BLaER1 treated with 17β-estradiol and CSF1 and Interleukin-3, amounts not matched to agents 10 nM and 100 nM (cell line): ENCODE data around the gene EXOC6B.
A peak's percentile ranks its signal among the peaks of the same experiment; 100 is the strongest.

Source experiments
- H3K27ac ChIP-seq, 11 experiments: shearing (Covaris generic); formaldehyde crosslinking; 2 replicates each; pipeline ENCODE4 v1.8.1; 2022
- H3K27me3 ChIP-seq, 11 experiments: shearing (Covaris generic); formaldehyde crosslinking; 2 replicates each; pipeline ENCODE4 v1.8.1; 2022
- H3K36me3 ChIP-seq, 11 experiments: shearing (Covaris generic); formaldehyde crosslinking; 2 replicates each; pipeline ENCODE4 v1.8.1; 2022
- H3K4me1 ChIP-seq, 10 experiments: shearing (Covaris generic); formaldehyde crosslinking; 2 replicates each; pipeline ENCODE4 v1.8.1; 2022
- H3K4me2 ChIP-seq, 11 experiments: shearing (Covaris generic); formaldehyde crosslinking; 2 replicates each; pipeline ENCODE4 v1.8.1; 2022
- H3K4me3 ChIP-seq, 10 experiments: shearing (Covaris generic); formaldehyde crosslinking; 2 replicates each; pipeline ENCODE4 v1.8.1; 2022
- H3K9ac ChIP-seq, 11 experiments: shearing (Covaris generic); formaldehyde crosslinking; 2 replicates each; pipeline ENCODE4 v1.8.1; 2022
- H3K9me3 ChIP-seq, 11 experiments: shearing (Covaris generic); formaldehyde crosslinking; replicated peaks in 1 of 11; 2 replicates each; pipeline ENCODE4 v1.8.1; 2022
- H4K20me1 ChIP-seq, 11 experiments: shearing (Covaris generic); formaldehyde crosslinking; 2 replicates each; pipeline ENCODE4 v1.8.1; 2022
- Cebpa-rat ChIP-seq, 11 experiments: shearing (Covaris generic); IDR thresholded peaks; 2 replicates each; pipeline ENCODE4 v1.8.1; 2022

The EXOC6B gene

GRCh38 chr2:72824224-72824842, 1.5 kb downstream of the EXOC6B start:
- no peak overlapping the region for H3K9ac ChIP-seq
- no peak for TF ChIP-seq Cebpa-rat (IDR thresholded peaks at IDR 0.05)
- no peaks in the 10 kb centered on the region for H4K20me1 ChIP-seq
- no peak overlapping the region for H3K27ac ChIP-seq
- peak overlapping the region in 1 of 10 experiments; percentile 79; a peak in 2 of 20 replicates for H3K4me3 ChIP-seq
- no peaks in the 10 kb centered on the region for H3K27me3 ChIP-seq
- H3K4me1 ChIP-seq, result peaks cover 0 to 12% (median 9%) of the 10 kb centered on the region in 10 experiments; a peak in 12 of 20 replicates
- no peaks in the 10 kb centered on the region for H3K36me3 ChIP-seq
- H3K4me2 ChIP-seq, result peak overlapping the region in 10 of 11 experiments; percentile 59 to 82 (median 70); a peak in 16 of 22 replicates
- H3K9me3 ChIP-seq, result peaks cover 0 to 5% (median 0%) of the 10 kb centered on the region in 11 experiments; a peak in 1 of 22 replicates

- no peak for TF ChIP-seq Cebpa-rat (IDR thresholded peaks at IDR 0.05)
- Histone ChIP-seq H3K27ac (no peak overlapping the region), H4K20me1 (no peaks in the 10 kb centered on the region), H3K9ac (no peak overlapping the region), H3K4me3 (no peak overlapping the region), H3K36me3 (no peaks in the 10 kb centered on the region), H3K4me2 (no peak overlapping the region), H3K4me1 (peaks cover 0 to 12% (median 9%) of the 10 kb centered on the region in 10 experiments; a peak in 12 of 20 replicates), H3K27me3 (no peaks in the 10 kb centered on the region), H3K9me3 (peaks cover 0 to 5% (median 0%) of the 10 kb centered on the region in 11 experiments; a peak in 1 of 22 replicates)
These were observed 3.0 kb downstream of the EXOC6B start for GRCh38 chr2:72822794-72823193.

GRCh38 chr2:72821983-72822382, 3.9 kb downstream of the EXOC6B start:
- H4K20me1 ChIP-seq, result no peaks in the 10 kb centered on the region
- no peak overlapping the region for H3K27ac ChIP-seq
- H3K27me3 ChIP-seq, result no peaks in the 10 kb centered on the region
- no peak overlapping the region for H3K4me3 ChIP-seq
- no peak overlapping the region for H3K4me2 ChIP-seq
- no peaks in the 10 kb centered on the region for H3K36me3 ChIP-seq
- H3K9me3 ChIP-seq, result peaks cover 0 to 5% (median 0%) of the 10 kb centered on the region in 11 experiments; a peak in 1 of 22 replicates
- TF ChIP-seq Cebpa-rat (IDR thresholded peaks at IDR 0.05), result no peak
- no peak overlapping the region for H3K9ac ChIP-seq
- peaks cover 0 to 12% (median 9%) of the 10 kb centered on the region in 10 experiments; a peak in 12 of 20 replicates for H3K4me1 ChIP-seq

- Histone ChIP-seq H3K9ac (no peak overlapping the region), H3K27me3 (no peaks in the 10 kb centered on the region), H3K4me1 (peaks cover 0 to 12% (median 9%) of the 10 kb centered on the region in 10 experiments; a peak in 12 of 20 replicates), H4K20me1 (no peaks in the 10 kb centered on the region), H3K9me3 (peaks cover 0 to 5% (median 0%) of the 10 kb centered on the region in 11 experiments; a peak in 1 of 22 replicates), H3K27ac (no peak overlapping the region), H3K4me3 (no peak overlapping the region), H3K36me3 (no peaks in the 10 kb centered on the region), H3K4me2 (no peak overlapping the region)
- no peak for TF ChIP-seq Cebpa-rat (IDR thresholded peaks at IDR 0.05)
These were observed 4.7 kb downstream of the EXOC6B start for GRCh38 chr2:72821118-72821517.

GRCh38 chr2:72819501-72819900, 6.3 kb downstream of the EXOC6B start:
- TF ChIP-seq Cebpa-rat (IDR thresholded peaks at IDR 0.05), result no peak
- no peaks in the 10 kb centered on the region for H3K27me3 ChIP-seq
- no peak overlapping the region for H3K4me2 ChIP-seq
- peaks cover 0 to 6% (median under 1%) of the 10 kb centered on the region in 10 experiments; a peak in 8 of 20 replicates for H3K4me1 ChIP-seq
- H3K9ac ChIP-seq, result no peak overlapping the region
- H4K20me1 ChIP-seq, result no peaks in the 10 kb centered on the region
- H3K27ac ChIP-seq, result no peak overlapping the region
- no peak overlapping the region for H3K4me3 ChIP-seq
- no peaks in the 10 kb centered on the region for H3K36me3 ChIP-seq
- no peaks in the 10 kb centered on the region for H3K9me3 ChIP-seq

- Histone ChIP-seq H3K27ac (no peak overlapping the region), H3K36me3 (no peaks in the 10 kb centered on the region), H3K4me3 (no peak overlapping the region), H3K4me2 (no peak overlapping the region), H3K9ac (no peak overlapping the region), H4K20me1 (no peaks in the 10 kb centered on the region), H3K9me3 (peaks cover 0 to 4% (median 0%) of the 10 kb centered on the region in 11 experiments; a peak in 2 of 22 replicates), H3K4me1 (no peaks in the 10 kb centered on the region), H3K27me3 (no peaks in the 10 kb centered on the region)
- TF ChIP-seq Cebpa-rat (IDR thresholded peaks at IDR 0.05), result no peak
These were observed 10.1 kb downstream of the EXOC6B start for GRCh38 chr2:72815655-72816278.

GRCh38 chr2:72813841-72814240, 12.0 kb downstream of the EXOC6B start:
- Histone ChIP-seq H3K27ac (no peak overlapping the region), H3K9me3 (peaks cover 12 to 21% (median 15%) of the 10 kb centered on the region in 11 experiments), H4K20me1 (no peaks in the 10 kb centered on the region), H3K4me2 (no peak overlapping the region), H3K4me3 (no peak overlapping the region), H3K36me3 (peaks cover 0 to 3% (median 0%) of the 10 kb centered on the region in 11 experiments; a peak in 4 of 22 replicates), H3K9ac (no peak overlapping the region), H3K4me1 (no peaks in the 10 kb centered on the region), H3K27me3 (no peaks in the 10 kb centered on the region)
- no peak for TF ChIP-seq Cebpa-rat (IDR thresholded peaks at IDR 0.05)

- TF ChIP-seq Cebpa-rat (IDR thresholded peaks at IDR 0.05), result no peak
- Histone ChIP-seq H3K9me3 (peaks cover 19 to 35% (median 29%) of the 10 kb centered on the region in 11 experiments), H3K4me3 (no peak overlapping the region)
These were observed 15.7 kb downstream of the EXOC6B start for GRCh38 chr2:72810165-72810564.

GRCh38 chr2:72809095-72809494, 16.7 kb downstream of the EXOC6B start:
- H3K27ac ChIP-seq, result no peak overlapping the region
- no peaks in the 10 kb centered on the region for H4K20me1 ChIP-seq
- no peaks in the 10 kb centered on the region for H3K4me1 ChIP-seq
- peaks cover 0 to 8% (median 4%) of the 10 kb centered on the region in 11 experiments; a peak in 8 of 22 replicates for H3K36me3 ChIP-seq
- H3K27me3 ChIP-seq, result no peaks in the 10 kb centered on the region
- no peak overlapping the region for H3K4me2 ChIP-seq
- no peak for TF ChIP-seq Cebpa-rat (IDR thresholded peaks at IDR 0.05)
- no peak overlapping the region for H3K9ac ChIP-seq
- peaks cover 19 to 35% (median 29%) of the 10 kb centered on the region in 11 experiments for H3K9me3 ChIP-seq
- no peak overlapping the region for H3K4me3 ChIP-seq

More at GRCh38 chr2:72810165-72810564, 15.7 kb downstream of the EXOC6B start:
- H3K4me2 ChIP-seq, result no peak overlapping the region
- H3K27me3 ChIP-seq, result no peaks in the 10 kb centered on the region
- H3K36me3 ChIP-seq, result peaks cover 0 to 8% (median 4%) of the 10 kb centered on the region in 11 experiments; a peak in 8 of 22 replicates
- no peak overlapping the region for H3K27ac ChIP-seq
- no peaks in the 10 kb centered on the region for H3K4me1 ChIP-seq
- H3K9ac ChIP-seq, result no peak overlapping the region
- no peaks in the 10 kb centered on the region for H4K20me1 ChIP-seq
